Stimulated activated CD4-positive, alpha-beta T cell treated with anti-CD3 and anti-CD28 coated beads, TNF-alpha, amount 100 ng/mL, for 48 hours (primary cell): ENCODE data around the gene AOX1.
"Not testable (repeated sequence)": the region's sequence is repeated elsewhere in the genome, so short reads cannot be mapped to it uniquely, and the experiment has no call there.

Source experiments
- DNase-seq, 3 donors: peaks; one replicate each; pipeline ENCODE4 v3.0.0-alpha.2; 2020; ENCODE audit warnings: low read depth in 3 of 3

The AOX1 gene

DNA sequence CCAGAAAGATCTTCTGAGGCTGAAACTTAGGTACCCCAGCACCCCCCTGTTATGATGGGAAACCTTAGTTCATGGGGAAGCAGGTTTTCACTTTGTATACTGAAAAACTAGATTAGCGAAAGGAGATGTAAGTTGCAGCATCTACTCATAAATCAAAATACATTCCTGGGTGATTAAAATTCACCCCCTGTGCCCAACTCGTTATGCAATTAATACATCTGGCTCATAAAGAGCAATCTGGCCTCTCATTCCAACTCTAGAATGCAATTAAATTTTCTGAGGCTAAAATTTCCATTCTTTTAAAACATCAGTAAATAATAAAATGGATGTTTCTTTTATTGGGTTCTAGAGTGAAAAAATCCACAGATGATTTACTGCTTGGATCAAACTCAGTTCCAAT is 115.0 kb downstream of the AOX1 start:
- no peak for DNase-seq

DNA sequence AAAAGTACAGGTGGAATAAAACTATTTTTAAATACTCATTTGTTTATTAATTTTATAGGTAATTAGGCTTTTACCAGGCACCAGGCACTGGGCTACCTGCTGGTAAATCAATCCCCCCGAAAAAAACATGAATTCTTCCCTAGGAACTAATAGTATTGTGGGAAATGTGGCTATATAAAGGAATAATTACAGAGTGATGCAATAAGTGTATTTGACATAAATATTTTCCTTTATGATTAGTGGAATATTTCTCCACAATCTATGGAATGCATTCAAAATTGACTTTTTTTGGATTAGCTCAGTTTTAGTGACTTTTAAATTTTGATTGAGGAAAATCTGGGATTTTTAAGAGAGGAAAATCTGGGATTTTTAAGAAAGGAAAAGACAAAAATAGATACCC is 116.2 kb downstream of the AOX1 start:
- no peak for DNase-seq

DNA sequence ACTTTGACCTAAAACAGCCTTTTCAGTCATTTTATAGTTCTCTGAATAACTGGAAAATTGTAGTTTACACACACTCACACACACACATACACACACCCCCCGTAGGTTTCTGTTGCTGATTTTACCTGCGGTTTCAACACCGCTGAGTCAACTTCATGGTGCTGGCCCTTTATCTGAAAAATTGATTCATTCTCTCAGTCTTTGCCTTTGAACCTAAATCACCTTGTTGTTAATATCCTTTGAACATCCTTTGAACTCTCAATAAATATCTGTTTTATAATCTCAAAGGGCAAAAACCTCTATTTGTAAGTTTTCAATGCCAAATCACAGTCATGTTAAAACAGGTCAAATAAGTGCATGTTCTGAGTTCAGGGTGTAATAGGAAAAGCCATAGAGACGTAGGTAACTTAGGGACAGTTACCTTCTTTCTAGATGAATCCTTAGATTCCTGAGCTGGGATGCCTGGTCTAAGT is 116.9 kb downstream of the AOX1 start:
- peak; percentile 48 to 63 (median 57) for DNase-seq

DNA sequence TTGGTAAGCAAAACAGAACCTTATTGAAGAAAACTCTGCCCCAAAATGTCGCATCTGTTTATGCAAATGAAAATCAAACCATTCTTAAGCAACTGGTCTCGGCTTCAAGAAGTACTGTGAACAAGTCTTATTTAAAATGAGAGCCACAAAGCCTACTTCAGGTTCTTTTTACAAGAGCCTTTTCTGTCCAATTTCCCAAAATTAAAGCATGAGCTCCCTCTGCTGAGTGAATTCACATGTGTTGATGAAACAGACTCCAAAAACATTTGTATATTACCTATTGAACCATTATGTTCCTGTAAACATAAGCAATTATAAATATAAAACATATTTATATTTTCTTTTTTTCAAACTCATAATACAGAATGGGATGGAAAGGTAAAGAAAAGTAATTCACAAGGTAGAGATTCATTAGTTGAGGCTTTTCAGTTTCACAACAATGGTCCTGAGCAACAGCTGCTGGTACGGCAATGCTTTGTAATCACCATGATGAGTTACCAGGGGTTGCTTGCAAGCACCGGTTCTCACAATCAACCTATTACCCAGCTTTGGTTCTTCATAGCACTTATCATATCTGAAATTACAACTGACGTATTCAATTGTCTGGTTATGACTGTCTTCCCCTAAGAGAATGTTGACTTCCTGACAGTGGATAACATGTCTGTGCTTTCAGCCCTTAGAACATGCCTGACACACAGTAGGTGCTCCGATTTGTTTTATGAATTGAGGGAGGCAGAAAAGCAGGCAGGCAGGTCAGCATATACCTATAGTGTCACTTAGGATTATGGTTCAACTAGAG is 117.5 kb downstream of the AOX1 start:
- DNase-seq, result peak in 1 of 3 donors; percentile 21

DNA sequence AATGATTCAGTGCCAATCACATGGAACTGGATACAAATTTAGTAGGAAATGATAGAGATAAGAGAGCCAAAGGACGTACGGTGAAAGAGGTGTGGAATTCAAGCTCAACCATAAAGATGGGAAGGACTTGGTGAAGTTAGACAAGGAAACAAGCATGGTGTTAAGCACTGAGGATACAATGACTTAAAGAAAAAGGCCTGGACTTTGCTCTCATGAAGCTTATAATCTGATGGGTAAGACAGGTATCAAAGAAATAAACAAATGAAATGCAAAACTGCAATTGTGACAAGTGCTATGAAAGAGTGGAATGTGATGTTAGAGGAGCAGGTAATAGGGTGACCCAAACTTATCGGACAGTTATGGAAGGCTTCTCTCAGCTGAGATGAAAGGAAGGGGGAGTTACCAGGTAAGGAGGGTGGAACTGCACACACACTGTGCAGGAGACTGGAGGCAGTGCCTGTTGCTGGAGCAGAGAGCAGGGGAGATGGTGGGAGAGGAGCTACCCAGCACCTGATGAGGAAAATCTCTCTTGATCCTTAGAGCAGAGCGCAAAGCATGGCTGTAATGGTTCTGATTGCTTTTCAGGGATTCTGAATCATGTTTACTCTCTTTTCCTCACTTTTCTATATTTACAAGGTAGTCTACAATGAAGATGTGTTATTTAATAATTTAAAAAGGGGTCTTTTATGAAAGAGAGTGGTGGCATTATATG is 118.3 kb downstream of the AOX1 start:
- no peak for DNase-seq

DNA sequence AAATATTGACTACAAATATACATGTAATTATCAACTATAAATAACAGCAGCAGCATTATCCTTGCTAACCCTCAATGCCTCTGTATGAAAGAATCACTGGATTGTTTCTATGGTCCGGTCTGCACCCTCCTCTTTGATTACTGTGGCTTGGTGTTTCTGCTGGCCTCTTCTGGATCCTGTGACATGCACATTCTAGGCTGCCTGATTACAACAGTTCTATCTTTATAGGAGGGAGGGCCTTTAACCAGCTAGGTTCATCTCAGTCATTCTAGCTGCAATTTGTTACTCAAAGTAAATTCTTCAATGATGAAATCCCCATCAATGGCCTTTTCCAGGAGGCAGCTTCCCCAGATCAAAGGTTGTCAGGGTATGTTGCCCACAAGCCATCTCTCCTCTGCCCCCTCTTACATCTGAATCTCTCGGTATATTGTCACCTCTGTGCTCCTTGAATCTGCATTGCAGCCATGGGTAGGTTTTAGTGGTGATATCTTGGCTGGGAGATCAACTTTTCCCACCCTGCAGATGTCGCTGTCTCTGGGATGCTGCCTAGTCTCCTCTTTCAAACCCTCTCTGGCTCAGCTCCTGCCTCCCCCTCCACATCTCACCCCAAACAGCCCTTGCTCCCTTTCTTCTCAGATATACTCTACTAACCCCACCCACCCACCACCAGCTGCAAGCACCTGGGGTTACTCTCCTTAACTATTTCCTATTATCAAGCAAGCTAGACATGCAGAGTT is 119.7 kb downstream of the AOX1 start:
- DNase-seq, result no peak

DNA sequence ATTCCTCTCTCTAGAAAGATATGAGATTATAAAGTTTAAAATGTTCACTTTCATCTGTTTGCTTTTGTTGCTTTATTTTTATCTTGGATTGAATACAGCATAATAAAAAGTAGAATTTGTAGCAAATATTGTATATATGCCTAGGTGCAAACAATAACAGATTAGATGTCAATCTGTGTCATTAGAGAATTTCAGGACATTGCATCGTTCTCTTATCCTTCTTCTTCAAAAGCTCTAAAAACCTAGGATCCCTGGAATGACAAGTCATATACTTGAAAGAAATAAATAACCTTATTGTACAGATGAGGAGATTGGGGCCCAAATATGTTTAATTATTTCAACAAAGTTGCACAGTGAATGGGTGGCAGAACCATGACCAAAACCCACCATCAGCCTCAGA is 123.1 kb downstream of the AOX1 start:
- no peak for DNase-seq

DNA sequence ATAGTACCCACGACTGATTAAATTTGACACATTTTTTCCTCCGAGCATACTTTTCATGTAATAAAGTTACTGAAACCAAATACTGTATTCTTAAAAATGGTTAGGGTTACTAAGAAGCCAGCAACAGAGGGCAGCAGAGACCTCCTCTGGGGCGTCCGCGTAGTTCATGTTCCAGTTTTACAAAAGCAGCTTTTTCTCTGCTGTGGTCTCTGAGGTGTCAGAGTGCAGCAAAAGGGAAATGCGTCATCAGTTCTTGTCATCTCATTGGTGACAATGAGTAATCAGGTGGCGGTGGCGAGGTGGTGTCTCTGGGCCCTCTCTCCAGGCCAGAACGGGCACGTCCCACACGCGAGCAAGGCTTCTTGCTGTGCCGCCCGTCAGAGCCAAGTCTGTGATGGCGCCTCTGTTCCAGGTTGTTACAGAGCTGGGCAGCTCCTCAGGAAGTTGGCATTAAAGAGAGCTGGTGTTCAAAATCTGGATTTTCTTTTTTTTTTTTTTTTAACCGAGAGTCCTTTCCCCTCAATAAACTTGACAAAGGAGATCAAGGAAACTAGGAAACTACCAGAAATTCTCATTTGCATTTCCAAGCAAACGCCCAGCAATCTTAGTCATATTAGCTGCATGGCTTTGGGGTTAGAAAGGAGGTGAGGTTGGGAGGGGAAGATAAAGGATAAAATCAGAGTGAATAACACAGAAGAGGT is 127.3 kb downstream of the AOX1 start:
- peak; percentile 87 to 96 (median 90) for DNase-seq

DNA sequence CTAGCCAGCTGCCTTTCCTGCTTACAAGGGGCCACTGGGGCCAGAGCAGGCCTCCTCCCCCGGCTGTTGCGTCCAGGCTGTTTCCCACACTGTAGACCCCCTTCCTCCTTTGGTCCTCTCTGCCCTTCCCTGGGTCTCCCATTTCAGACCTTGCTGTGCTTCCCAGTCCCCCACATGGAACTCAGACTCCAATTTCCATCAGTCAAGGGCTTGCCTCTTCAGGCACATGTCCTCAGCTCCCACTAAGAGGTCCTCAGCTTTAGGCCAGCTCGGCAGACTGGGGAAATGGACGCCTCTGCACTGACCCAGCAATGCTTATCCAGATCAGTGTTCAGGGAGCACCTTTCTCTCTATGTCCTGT is 127.9 kb downstream of the AOX1 start:
- DNase-seq, result peak in 1 of 3 donors; percentile 3

DNA sequence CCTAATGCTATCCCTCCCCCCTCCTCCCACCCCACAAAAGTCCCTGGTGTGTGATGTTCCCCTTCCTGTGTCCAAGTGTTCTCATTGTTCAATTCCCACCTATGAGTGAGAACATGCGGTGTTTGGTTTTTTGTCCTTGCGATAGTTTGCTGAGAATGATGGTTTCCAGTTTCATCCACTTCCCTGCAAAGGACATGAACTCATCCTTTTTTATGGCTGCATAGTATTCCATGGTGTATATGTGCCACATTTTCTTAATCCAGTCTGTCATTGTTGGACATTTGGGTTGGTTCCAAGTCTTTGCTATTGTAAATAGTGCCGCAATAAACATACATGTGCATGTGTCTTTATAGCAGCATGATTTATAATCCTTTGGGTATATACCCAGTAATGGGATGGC is 129.2 kb downstream of the AOX1 start:
- DNase-seq, result not testable (repeated sequence)

DNA sequence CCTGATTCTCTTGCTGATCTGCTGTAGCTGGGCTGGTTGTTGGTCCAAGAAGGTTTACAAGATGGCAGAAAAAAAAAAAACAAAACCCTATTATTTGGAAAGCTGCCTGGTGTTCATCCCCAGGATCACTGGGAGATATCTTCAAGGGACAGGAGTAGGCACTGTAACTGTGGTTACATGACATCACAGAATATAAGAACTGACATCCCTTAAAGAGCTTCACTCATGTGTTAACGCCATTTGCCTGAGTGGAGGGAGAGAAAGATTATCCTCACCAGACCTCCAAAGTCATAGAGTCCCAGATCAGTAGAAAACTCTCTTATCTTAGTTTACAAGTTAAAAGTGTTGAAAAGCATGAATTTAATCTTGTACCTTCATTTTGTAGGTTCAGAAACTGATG is 130.6 kb downstream of the AOX1 start:
- no peak for DNase-seq
